Suprapubic skin (tissue), 3 donors: ENCODE data around the gene KDSR.

ENCODE experiments used
- CTCF ChIP-seq, 2 donors: fragments of 200-600 bp in 1 of 2; fragments of 450-650 bp in 1 of 2; sonication (generic) in 1 of 2; IDR thresholded peaks; one replicate each; pipeline ENCODE4 v1.5.1; 2016 to 2019; ENCODE audit warnings: antibody characterized with exemption in 2 of 2, mild to moderate bottlenecking in 1 of 2, moderate library complexity in 1 of 2
- POLR2A ChIP-seq, 2 donors: fragments of 450-650 bp; IDR thresholded peaks; one replicate each; pipeline ENCODE4 v1.6.1; 2017; ENCODE audit warnings: antibody characterized with exemption in 2 of 2, mild to moderate bottlenecking in 2 of 2, moderate library complexity in 2 of 2

- TF ChIP-seq CTCF (IDR thresholded peaks at IDR 0.05) (no peak), POLR2A (IDR thresholded peaks at IDR 0.05) (no peak)
Observed at GRCh38 chr18:63402246-63403162, 35.5 kb upstream of the KDSR start.
